Loucy (cell line): ENCODE data around the gene TMPRSS11D.

Experiments used
- H2AFZ ChIP-seq: fragments of 200-600 bp; sonication (generic); 2 replicates; pipeline ENCODE4 v1.6.0; 2016; ENCODE audit warnings: antibody characterized with exemption, mild to moderate bottlenecking, low read length, moderate library complexity
- H3F3A ChIP-seq: fragments of 200-600 bp; 2 replicates; pipeline ENCODE4 v1.6.0; 2016; ENCODE audit warnings: antibody characterized with exemption, low read depth, mild to moderate bottlenecking
- H3K27me3 ChIP-seq: fragments of 200-600 bp; sonication (generic); 2 replicates; pipeline ENCODE4 v1.6.1; 2014; ENCODE audit warnings: low read length, mild to moderate bottlenecking; ENCODE audit not compliant: insufficient read depth, poor library complexity, severe bottlenecking
- H3K36me3 ChIP-seq: fragments of 200-600 bp; sonication (generic); 2 replicates; pipeline ENCODE4 v1.6.1; 2016; ENCODE audit warnings: low read length; ENCODE audit not compliant: insufficient read depth
- H3K4me1 ChIP-seq: fragments of 200-600 bp; sonication (generic); 2 replicates; pipeline ENCODE4 v1.5.1; 2014; ENCODE audit warnings: low read length, mild to moderate bottlenecking; ENCODE audit not compliant: insufficient read depth, poor library complexity, severe bottlenecking
- H3K4me2 ChIP-seq: fragments of 200-600 bp; sonication (generic); 2 replicates; pipeline ENCODE4 v1.6.0; 2014; ENCODE audit warnings: antibody characterized with exemption, low read length, low read depth, mild to moderate bottlenecking; ENCODE audit not compliant: poor library complexity, severe bottlenecking
- H3K4me3 ChIP-seq: fragments of 200-600 bp; sonication (generic); 2 replicates; pipeline ENCODE4 v1.5.1; 2014; ENCODE audit warnings: low read length, mild to moderate bottlenecking, mixed read lengths; ENCODE audit not compliant: poor library complexity, severe bottlenecking
- H3K79me2 ChIP-seq: fragments of 200-600 bp; sonication (generic); 2 replicates; pipeline ENCODE4 v1.6.1; 2014; ENCODE audit warnings: low read length; ENCODE audit not compliant: insufficient read depth
- H3K9ac ChIP-seq: fragments of 200-600 bp; sonication (generic); 2 replicates; pipeline ENCODE4 v1.6.0; 2014; ENCODE audit warnings: mild to moderate bottlenecking, low read depth, low read length, moderate library complexity; ENCODE audit not compliant: poor library complexity, severe bottlenecking
- H3K9me2 ChIP-seq: fragments of 200-600 bp; sonication (generic); replicated peaks from 2 replicates; pipeline ENCODE4 v1.6.1; 2016; ENCODE audit warnings: low read depth, low read length, mixed read lengths
- H3K9me3 ChIP-seq: fragments of 200-600 bp; sonication (generic); 2 replicates; pipeline ENCODE4 v1.6.1; 2014; ENCODE audit warnings: mild to moderate bottlenecking, antibody characterized with exemption, low read length, low read depth; ENCODE audit not compliant: insufficient read depth
- H4K20me1 ChIP-seq: fragments of 200-600 bp; sonication (generic); 2 replicates; pipeline ENCODE4 v1.6.0; 2014; ENCODE audit warnings: antibody characterized with exemption, low read length, mild to moderate bottlenecking; ENCODE audit not compliant: insufficient read depth, poor library complexity, severe bottlenecking
- CTCF ChIP-seq: fragments of 200-600 bp; sonication (generic); conservative IDR thresholded peaks from 2 replicates; pipeline ENCODE4 v1.5.1; 2014; ENCODE audit warnings: mild to moderate bottlenecking, antibody characterized with exemption, low read length
- EZH2phosphoT487 ChIP-seq: fragments of 200-600 bp; IDR thresholded peaks from 2 replicates; pipeline ENCODE4 v1.6.1; 2018; ENCODE audit warnings: antibody characterized with exemption, mild to moderate bottlenecking, moderate library complexity, borderline replicate concordance

Gene TMPRSS11D

GRCh38 chr4:67861513-67861912 is 22.3 kb downstream of the TMPRSS11D start:
- H3K4me3 ChIP-seq: no peak overlapping the region
- H3K9me2 ChIP-seq: no peaks in the 10 kb centered on the region
- no peak overlapping the region for H3K9ac ChIP-seq
- TF ChIP-seq EZH2phosphoT487 (no peak), CTCF (no peak)
- H4K20me1 ChIP-seq: no peaks in the 10 kb centered on the region
- H2AFZ ChIP-seq: no peak overlapping the region
- H3K9me3 ChIP-seq: no peaks in the 10 kb centered on the region
- H3K36me3 ChIP-seq: no peaks in the 10 kb centered on the region
- no peaks in the 10 kb centered on the region for H3F3A ChIP-seq
- H3K4me1 ChIP-seq: no peaks in the 10 kb centered on the region
- no peak overlapping the region for H3K4me2 ChIP-seq
- no peaks in the 10 kb centered on the region for H3K27me3 ChIP-seq
- no peaks in the 10 kb centered on the region for H3K79me2 ChIP-seq

GRCh38 chr4:67853336-67853735 is 30.5 kb downstream of the TMPRSS11D start:
- no peaks in the 10 kb centered on the region for H3K9me3 ChIP-seq
- no peak for TF ChIP-seq EZH2phosphoT487
- TF ChIP-seq CTCF: no peak

DNA sequence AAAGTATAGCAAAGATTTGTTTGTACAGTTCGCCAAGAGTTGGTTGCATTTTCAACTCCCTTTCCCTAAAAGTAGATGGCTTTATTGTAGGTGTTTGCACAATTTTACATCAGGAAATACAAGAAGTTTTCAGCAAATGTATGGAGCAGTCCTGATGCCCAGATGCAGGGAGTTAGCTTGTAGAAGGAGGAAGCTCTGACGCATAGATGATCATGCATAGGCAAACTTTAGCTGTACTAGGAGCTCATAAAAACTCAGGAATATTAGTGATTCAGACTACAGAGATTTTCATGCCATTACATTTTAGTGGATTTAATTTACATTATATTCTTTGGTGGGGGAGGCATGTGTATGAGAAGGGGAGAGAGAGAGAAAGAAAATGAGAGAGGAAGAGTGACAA is 62.9 kb downstream of the TMPRSS11D start:
- H3K36me3 ChIP-seq: no peaks in the 10 kb centered on the region
- no peaks in the 10 kb centered on the region for H3K9me3 ChIP-seq
- no peaks in the 10 kb centered on the region for H3K79me2 ChIP-seq
- H2AFZ ChIP-seq: no peak overlapping the region
- no peak overlapping the region for H3K4me2 ChIP-seq
- H3F3A ChIP-seq: no peaks in the 10 kb centered on the region
- no peak overlapping the region for H3K4me3 ChIP-seq
- H3K27me3 ChIP-seq: no peaks in the 10 kb centered on the region
- H4K20me1 ChIP-seq: no peaks in the 10 kb centered on the region
- no peak overlapping the region for H3K9ac ChIP-seq
- no peaks in the 10 kb centered on the region for H3K9me2 ChIP-seq
- H3K4me1 ChIP-seq: no peaks in the 10 kb centered on the region
- TF ChIP-seq CTCF: no peak
- no peak for TF ChIP-seq EZH2phosphoT487

More at GRCh38 chr4:67853336-67853735, 30.5 kb downstream of the TMPRSS11D start:
- Histone ChIP-seq H3K4me1 (no peaks in the 10 kb centered on the region), H3K4me3 (no peak overlapping the region), H3K9me2 (no peaks in the 10 kb centered on the region), H3K9ac (no peak overlapping the region), H3K36me3 (no peaks in the 10 kb centered on the region), H3K4me2 (no peak overlapping the region), H3F3A (no peaks in the 10 kb centered on the region), H3K79me2 (no peaks in the 10 kb centered on the region), H3K27me3 (no peaks in the 10 kb centered on the region), H4K20me1 (no peaks in the 10 kb centered on the region), H2AFZ (no peak overlapping the region)
